Middle frontal gyrus (tissue), 1 donor: ENCODE data around the gene PITPNM1.
"Not testable (repeated sequence)": the region's sequence is repeated elsewhere in the genome, so short reads cannot be mapped to it uniquely, and the experiment has no call there.

Experiments used
- DNase-seq: peaks from one replicate; pipeline ENCODE4 v3.0.0-alpha.2; 2015; ENCODE audit warnings: low spot score; ENCODE audit errors: extremely low spot score

Gene PITPNM1

GRCh38 chr11:67504950-67505581 is at the start of gene PITPNM1:
Gene PITPNM1, minus strand, starts transcription at chr11:67505363. Its CDS starts 1,183 bp downstream, at chr11:67504180.
- no peak for DNase-seq

DNA sequence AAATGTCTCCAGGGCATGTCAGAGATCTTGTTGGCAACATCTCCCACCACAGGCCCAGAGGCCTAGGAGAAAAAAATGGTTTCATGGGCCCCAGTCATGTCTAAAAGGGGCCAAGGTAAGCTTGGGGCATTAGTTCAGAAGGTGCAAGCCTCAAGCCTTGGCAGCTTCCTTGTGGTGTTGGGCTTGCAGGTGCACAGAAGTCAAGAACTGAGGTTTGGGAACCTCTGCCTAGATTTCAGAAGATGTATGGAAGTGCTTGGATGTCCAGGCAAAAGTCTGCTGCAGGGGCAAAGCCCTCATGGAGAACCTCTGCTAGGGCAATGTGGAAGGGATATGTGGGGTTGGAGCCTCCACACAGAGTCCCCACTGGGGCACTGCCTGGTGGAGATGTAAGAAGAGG is 46.5 kb upstream of the PITPNM1 start:
- DNase-seq = not testable (repeated sequence)

DNA sequence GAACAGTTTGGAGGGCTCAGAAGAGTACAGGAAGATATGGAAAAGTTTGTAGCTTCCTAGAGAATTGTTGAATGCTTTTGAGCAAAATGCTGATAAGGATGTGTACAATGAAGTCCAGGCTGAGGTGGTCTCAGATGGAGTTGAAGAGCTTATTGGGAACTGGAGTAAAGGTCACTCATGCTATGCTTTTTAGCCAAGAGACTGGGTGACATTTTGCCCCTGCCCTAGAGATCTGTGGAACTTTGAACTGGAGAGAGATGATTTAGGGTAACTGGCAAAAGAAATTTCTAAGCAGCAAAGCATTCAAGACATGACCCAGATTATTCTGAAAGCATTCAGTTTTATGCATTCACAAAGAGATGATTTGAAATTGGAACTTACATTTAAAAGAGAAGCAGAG is 46.0 kb upstream of the PITPNM1 start:
- DNase-seq = no peak

DNA sequence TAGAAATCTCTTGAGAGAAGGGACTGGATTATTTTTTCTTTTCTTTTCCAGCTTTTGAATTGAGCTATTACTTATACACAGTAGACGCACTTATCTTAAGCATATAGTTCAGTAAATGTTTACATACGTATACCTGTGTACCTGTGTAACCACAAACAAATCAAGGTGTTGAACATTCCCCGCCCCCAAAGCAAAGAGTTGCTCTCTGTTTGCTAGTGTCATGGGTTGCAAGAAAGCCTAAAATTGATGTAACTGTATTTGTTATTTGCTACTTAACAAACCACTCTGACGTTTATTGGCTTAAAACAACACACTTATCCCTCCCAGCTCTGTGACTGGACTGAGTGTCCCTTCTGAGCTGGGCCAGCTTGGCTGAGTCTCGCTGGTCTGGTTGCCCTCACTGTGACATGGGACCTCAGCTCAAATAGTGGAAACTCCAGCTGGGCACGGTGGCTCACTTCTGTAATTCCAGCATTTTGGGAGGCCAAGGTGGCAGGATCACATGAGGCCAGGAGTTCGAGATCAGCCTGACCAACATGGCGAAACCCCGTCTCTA is 43.5 kb upstream of the PITPNM1 start:
- no peak for DNase-seq

GRCh38 chr11:67548112-67548511 is 42.9 kb upstream of the PITPNM1 start:
- DNase-seq = not testable (repeated sequence)

DNA sequence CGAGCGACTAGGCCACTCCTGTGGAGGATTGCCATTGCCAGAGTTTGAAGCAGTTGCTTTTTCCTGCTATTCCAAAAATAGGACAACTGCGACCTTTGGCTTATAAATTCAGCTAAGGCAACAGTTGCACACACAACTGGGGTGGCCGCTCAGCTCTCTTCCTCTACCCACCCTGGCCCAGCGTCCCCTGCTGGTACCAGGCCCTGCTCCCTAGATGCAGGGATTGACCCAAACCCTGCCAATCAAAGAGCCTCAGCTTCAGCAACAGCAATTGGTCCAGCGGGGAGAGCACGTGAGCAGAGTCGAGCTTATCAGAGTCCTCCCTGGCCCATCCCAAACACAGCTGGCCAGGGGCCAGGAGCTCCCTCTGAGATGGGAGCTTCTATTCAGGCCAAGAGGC is 40.1 kb upstream of the PITPNM1 start:
- DNase-seq = no peak

GRCh38 chr11:67544616-67545242 is 39.6 kb upstream of the PITPNM1 start:
- DNase-seq = no peak

- DNase-seq = no peak
Observed at GRCh38 chr11:67543585-67543984, 38.4 kb upstream of the PITPNM1 start.

- DNase-seq = no peak
Observed at GRCh38 chr11:67542971-67543370, 37.8 kb upstream of the PITPNM1 start.

DNA sequence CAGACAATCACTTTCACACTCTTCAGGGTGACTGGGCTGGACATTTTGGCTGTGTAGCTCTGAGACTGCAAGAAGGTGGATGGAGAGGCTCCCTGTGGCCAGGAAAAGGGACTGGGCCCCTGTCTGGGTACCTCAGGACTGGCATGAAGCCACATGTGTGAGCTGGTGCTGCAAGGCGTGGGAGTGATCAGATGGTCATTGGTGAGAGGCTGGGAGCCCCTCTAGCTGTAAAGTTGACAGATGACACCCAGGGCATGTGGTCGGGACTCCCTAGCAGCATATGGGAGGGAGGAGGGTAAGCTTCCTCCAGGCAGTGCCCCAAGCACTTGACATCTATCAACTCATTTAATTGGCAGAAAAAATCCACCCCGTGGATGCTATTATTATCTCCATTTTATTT is 37.0 kb upstream of the PITPNM1 start:
- no peak for DNase-seq

- no peak for DNase-seq
Observed at GRCh38 chr11:67541198-67541597, 36.0 kb upstream of the PITPNM1 start.

DNA sequence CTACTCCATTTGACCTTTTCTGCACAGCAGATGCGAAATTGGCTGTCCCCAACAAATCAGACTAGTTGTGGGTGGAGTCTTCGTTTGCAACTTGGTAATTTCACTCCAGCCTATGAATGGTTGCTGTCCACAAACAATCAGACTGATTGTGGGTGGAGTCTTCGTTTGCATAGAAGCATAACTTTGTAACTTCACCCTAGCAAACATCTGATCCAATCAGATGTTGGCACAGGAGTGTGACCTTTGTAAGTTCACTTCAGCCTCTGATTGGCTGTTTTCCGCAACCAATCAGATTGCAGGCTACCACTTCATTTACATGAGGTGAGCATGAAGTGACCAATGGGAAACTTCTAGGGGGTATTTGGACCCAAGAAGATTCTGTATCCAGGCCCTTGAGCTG is 34.4 kb upstream of the PITPNM1 start:
- no peak for DNase-seq

GRCh38 chr11:67538823-67539505 is 33.8 kb upstream of the PITPNM1 start:
- DNase-seq = no peak

DNA sequence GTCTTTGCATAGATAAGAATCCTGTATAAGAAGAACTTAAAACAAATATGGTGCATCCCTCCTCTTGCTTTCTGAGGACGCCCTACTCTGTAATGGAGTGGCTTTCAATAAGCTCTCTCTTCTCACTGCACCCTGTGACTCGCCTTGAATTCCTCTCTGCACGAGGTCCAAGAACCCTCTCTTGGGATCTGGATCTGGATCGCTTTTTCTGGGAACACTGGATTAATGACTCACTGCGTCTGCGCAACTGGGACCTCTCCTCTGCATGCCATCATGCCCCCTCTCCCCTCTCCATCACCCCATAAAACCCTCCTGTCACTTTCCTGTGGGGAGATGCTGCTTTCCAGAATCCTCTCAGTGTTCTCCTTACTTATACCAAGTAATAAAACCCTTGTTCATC is 33.1 kb upstream of the PITPNM1 start:
- DNase-seq = no peak

GRCh38 chr11:67535561-67535960 is 30.4 kb upstream of the PITPNM1 start:
- DNase-seq = no peak

GRCh38 chr11:67534070-67534679 is 29.0 kb upstream of the PITPNM1 start:
- DNase-seq = no peak

GRCh38 chr11:67532889-67533288 is 27.7 kb upstream of the PITPNM1 start:
- DNase-seq = no peak

- DNase-seq = no peak
Observed at GRCh38 chr11:67530282-67530592, 25.1 kb upstream of the PITPNM1 start.

DNA sequence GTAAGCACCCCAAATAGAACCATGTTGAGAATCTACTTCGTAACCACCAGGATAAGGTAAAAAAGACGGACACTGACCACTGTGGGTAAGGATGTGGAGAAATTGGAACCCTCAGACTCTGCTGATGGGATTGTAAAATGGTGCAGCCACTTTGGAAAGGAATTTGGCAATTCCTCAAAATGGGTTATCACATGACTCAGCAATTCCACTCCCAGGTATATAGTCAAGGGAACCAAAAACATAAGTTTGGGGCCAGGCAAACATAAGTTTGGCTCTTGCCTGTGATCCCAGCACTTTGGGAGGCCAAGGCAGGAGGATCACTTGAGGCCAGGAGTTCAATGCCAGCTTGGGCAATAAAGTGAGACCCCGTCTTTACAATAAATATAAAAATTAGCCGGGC is 23.2 kb upstream of the PITPNM1 start:
- DNase-seq = no peak

- DNase-seq = no peak
Observed at GRCh38 chr11:67525275-67525976, 20.3 kb upstream of the PITPNM1 start.

- DNase-seq = no peak
Observed at GRCh38 chr11:67524480-67524808, 19.3 kb upstream of the PITPNM1 start.
